NCI-H2107 treated with DMSO at 0.1 percent for 48 hours (cell line): ENCODE measurements around the gene APOC3.

Experiments
- DNase-seq: peaks from one replicate; lab custom pipeline; 2025; ENCODE audit not compliant: unreplicated experiment; lab: John Stamatoyannopoulos, UW

Gene APOC3

GRCh38 chr11:116843661-116844060 is 14.0 kb downstream of the APOC3 start:
- no peak for DNase-seq

DNA sequence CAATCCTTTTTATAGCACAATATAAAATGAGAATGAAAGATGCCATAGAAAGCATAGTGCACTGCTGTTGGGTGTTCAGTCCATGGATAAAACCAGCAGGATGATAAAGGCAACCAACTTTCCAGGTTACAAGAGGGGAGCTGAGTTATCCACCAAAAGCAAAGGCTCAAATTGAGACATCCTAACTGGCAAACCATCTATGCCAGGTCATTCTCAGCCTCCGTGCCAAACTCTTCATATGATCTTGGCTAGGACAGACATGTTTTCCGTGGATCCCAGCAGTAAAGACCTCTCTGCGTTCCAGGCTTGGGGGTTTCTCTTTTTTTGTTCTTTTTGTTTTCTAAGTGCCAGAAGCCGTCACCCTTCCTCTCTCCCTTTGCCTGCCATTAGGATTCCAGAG is 15.0 kb downstream of the APOC3 start:
- DNase-seq: no peak

- no peak for DNase-seq
Observed at GRCh38 chr11:116847612-116848011, 17.9 kb downstream of the APOC3 start.

DNA sequence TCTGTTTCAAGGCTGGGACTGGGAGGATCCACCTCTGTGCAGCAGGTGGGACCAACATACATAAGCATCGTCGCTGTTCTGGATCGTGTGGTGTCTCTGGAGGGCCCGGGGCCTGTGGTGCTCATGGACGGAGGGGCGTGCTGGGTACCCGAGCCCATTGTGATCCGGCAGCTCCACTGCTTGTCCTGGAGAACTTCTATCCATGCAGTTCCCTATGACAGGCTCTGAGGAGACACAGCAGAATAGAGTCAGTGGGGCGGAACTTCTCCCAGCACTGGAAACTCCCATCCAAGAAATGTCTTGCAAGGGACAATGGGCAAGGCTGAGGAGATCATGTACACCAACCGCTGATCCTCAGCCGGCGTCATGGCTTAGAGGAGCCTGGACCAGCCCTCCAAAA is 19.4 kb downstream of the APOC3 start:
- no peak for DNase-seq

DNA sequence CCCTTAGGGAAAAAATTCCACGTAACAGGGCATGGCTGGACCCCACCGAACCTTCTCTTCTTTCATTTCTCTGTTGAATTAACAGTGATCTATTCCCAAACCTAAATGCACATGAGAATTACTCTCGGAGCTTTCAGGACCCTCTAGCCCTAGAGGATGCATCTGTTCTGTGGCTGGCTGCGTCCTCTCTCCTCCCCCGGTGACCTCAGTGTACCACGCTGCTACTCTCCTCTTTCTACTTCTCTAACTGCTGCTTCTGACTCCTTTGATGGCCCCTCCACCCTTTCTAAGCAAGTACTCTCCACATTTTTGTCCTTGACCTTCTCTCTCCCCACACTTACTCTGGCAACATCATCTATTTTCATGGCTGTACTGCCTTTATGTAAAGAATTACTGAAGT is 19.8 kb downstream of the APOC3 start:
- DNase-seq: no peak

DNA sequence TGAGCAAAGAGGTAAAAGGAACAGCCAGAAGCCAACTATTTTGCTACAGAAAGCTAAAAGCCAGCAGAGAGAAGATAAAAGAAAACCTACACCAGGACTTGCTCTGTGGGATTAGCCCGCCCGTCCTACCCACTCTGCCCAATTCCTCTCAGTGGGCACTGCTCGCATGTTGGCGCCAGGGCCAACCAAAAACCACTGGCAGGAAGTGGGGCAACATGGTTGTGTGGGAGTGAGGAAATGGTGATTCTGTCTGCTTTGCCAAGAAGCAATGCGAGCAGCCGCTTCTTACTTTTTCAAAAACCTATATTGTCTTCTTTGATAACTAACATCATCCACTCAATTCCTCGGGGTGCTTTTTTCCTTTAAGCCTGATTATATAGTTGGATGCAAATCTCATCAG is 21.9 kb downstream of the APOC3 start:
- DNase-seq: no peak

- no peak for DNase-seq
Observed at GRCh38 chr11:116852261-116853031, 22.7 kb downstream of the APOC3 start.

DNA sequence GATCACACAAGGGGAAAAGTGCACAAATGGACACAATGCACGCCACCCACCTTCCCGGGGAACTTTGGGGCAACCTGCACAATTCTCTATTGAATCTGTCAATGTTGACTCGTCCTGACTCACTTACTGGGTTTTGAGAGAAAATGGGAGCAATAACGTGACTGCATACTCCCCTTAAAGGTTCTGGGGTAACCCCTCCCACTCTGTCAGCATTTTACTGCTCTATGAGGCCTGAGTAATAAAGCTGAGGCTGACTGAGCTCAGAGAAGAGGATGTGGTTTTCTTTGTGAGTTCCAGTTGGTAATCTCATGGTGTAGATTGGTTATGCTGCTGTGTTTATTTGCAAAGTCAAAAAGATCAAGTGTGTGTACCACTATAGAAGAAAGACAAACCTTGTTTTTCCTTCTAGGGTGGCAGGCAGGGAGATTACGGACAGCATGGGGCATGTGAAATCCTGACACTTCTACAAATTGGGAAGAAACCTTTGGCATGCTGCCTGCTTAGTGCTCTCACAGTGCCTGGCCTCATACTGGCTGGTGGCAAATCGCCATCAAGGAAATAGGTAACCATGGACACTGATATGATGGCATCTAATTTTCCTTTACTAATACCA is 23.9 kb downstream of the APOC3 start:
- DNase-seq: no peak

- DNase-seq: no peak
Observed at GRCh38 chr11:116855413-116855812, 25.7 kb downstream of the APOC3 start.

DNA sequence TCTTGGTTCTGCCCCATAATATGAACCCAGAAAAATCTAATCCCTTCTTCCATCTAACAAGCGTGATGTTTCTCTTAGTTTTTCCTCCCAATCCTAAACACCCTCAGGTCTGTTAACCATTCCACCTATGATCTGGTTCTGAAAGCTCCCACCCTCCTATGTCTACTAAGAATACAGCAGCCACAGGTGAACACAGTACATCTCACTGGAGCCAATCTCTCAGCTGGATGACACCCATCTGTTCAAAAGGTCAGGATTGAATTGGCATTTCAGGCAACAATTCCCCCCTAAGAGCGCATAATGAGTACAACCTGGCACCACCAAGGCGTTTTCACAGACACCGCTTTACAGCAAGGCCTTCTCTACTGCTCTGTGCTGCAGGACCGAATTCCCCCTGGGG is 26.7 kb downstream of the APOC3 start:
- DNase-seq: no peak

DNA sequence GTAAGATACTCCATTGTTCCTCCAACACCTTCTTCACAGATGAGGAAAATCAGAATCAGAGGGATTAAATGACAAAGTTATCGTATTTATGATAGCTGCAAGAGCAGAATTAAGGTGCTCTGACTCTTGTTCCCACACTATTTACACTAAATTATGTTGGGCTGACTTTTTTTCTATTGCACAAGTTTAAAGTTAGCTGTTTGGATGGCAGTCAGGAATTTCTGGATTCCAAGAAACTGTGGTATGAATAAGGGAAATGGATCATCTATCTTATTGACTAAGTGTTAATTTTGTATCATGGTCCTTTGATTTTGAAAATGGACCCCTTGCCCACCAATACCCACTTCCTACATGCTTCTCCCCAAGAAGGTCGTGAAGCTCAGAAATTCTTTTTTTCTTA is 27.6 kb downstream of the APOC3 start:
- no peak for DNase-seq

DNA sequence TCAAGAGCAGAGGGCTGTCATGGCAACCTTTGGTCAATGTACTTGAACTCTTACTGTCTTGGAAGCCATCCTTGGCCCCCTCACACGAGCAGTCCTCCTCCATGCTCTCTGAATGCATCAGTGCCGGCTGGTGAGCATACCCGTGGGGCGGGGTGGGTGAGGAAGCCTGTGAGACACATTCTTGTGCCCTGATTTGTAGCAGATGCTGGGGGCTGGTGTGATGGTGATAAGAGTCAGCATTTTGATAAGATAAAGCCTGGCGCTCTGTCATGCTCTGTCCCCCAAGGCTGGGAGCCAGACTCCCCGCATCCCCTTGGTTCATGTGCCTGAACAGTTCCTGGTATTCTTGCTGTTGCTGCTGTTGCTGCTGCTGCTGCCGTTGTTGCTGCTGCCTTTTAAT is 28.2 kb downstream of the APOC3 start:
- DNase-seq: no peak

DNA sequence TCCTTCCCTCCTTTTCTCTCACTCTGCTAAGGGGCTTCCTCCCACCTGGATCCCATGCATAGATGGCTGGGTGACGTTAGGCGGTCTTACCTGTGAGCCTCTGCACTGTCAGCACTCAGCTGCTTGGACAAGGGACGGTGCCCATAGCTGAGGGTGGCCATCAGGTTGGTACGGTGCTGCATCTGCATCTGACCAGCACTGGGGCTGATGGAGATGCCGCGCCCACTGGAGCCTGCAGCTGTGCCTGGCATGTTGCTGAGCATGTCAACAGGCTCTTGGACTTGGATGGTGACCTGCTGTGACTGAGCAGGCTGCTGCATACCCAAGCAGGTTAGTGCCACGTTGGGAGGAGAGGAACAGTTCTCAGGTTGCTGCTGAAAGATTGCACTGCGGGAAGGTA is 29.5 kb downstream of the APOC3 start:
- no peak for DNase-seq

- no peak for DNase-seq
Observed at GRCh38 chr11:116860303-116860702, 30.6 kb downstream of the APOC3 start.

DNA sequence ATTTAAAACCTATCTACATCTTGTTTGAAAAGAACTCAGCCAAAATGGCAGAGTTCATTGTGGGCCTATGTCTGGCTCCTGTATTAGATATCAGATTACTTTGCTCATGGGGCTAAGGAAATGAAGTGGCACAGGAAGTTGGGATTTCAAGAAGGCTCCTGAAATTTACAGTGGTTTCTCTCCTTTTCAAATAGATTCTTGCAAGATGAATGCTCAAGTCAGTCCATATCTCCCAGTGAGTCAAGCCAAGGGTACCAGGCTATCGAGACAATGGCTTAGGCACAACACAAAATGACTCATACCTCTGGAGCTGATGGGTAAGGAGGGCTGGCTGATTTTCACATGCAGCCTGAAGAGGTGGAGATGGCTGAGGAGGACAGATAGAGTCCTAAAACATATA is 31.8 kb downstream of the APOC3 start:
- no peak for DNase-seq

DNA sequence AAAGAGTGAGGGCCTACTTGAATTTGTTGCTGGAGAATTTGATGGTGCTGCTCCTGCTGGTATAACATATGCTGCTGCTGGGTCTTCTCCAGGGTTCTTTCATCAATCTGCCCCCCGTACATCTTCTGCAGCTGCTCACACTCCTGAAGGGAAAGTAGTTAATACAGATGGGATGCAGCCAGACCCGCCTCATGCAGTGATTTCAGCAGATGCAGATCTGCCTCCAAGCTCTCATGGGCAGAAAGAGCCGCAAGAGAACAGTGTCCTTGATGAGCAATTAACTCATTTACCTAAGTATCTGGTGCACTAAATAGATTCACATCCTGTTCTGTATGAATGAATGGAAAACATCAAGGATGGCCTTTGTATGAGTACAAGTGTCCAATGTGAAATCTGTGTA is 32.5 kb downstream of the APOC3 start:
- DNase-seq: no peak

DNA sequence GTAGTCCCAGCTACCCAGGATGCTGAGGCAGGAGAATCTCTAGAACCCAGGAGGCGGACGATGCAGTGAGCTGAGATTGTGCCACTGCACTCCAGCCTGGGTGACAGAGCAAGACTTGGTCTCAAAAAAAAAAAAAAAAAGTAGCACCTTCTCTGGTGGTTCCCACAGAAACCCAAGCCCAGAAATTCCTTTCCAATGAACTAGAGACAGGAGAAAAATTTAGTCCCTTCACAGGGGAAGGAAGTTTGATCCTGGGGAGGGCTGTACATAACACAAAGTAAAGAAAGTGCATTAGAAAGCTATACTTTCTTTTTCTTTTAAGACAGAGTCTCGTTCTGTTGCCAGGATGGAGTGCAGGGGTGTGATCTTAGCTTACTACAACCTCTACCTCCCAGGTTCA is 33.2 kb downstream of the APOC3 start:
- DNase-seq: no peak

DNA sequence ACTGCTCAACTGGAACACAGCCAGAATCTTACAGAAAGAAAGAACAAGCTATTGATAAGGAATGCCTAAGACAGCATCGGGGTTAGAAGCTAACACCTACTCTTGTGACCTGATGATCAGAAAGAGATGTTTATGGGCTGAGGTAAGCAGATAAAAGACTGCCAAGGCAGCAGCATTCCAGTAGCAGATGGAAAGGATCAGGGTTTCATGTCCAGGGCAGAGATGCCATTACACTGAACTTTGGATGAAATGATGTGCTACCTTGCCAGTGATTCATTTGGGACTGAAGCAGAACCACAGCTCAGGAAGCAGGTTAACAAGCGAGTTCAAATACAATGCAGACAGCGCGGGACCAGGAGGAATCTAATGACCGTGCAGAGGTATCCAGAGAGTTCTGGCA is 34.8 kb downstream of the APOC3 start:
- no peak for DNase-seq

- no peak for DNase-seq
Observed at GRCh38 chr11:116865696-116866095, 36.0 kb downstream of the APOC3 start.

- no peak for DNase-seq
Observed at GRCh38 chr11:116866804-116867455, 37.2 kb downstream of the APOC3 start.

DNA sequence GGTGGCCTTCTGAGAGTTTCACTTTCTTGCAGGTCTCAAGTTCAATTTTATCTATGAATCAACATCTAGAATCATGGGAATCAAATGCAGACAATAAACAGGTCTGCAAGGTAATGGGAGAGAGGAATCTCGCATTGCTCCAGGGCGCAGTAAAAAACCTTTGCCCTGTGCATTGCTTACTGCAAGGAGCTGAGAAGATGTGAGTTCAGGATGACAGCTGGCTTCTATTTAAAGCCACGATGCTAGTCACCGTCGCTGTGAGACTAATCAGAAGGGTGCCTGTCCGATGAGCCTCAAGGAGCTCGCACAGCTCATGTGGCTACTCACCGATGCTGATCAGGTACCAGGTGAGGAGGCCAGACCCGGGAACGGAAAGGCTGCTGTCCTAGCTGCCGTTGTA is 37.9 kb downstream of the APOC3 start:
- no peak for DNase-seq

GRCh38 chr11:116868066-116868465 is 38.4 kb downstream of the APOC3 start:
- no peak for DNase-seq
